Cerebellar cortex (tissue), 1 donor: ENCODE measurements around the gene PCDH9.

Experiments used
- DNase-seq: peaks from one replicate; pipeline ENCODE4 v3.0.0-alpha.2; 2015; ENCODE audit warnings: low spot score

PCDH9 gene

GRCh38 chr13:67033170-67033569 lies 197.0 kb downstream of the PCDH9 start:
- no peak for DNase-seq

GRCh38 chr13:67023130-67023876 lies 206.8 kb downstream of the PCDH9 start:
- DNase-seq = no peak

GRCh38 chr13:67018775-67019174 lies 211.4 kb downstream of the PCDH9 start:
- no peak for DNase-seq

- DNase-seq = no peak
Measured at GRCh38 chr13:67017276-67017675, 212.9 kb downstream of the PCDH9 start.

GRCh38 chr13:67015976-67016600 lies 214.0 kb downstream of the PCDH9 start:
- no peak for DNase-seq

GRCh38 chr13:67014399-67014798 lies 215.7 kb downstream of the PCDH9 start:
- no peak for DNase-seq

GRCh38 chr13:67013709-67014108 lies 216.4 kb downstream of the PCDH9 start:
- DNase-seq = no peak

- DNase-seq = no peak
Measured at GRCh38 chr13:67008075-67008668, 222.0 kb downstream of the PCDH9 start.

GRCh38 chr13:67004511-67004910 lies 225.6 kb downstream of the PCDH9 start:
- DNase-seq = no peak

- DNase-seq = no peak
Measured at GRCh38 chr13:67003743-67004142, 226.4 kb downstream of the PCDH9 start.

- no peak for DNase-seq
Measured at GRCh38 chr13:67001363-67001762, 228.8 kb downstream of the PCDH9 start.

GRCh38 chr13:66996503-66996902 lies 233.6 kb downstream of the PCDH9 start:
- DNase-seq = no peak

GRCh38 chr13:66995203-66995611 lies 234.9 kb downstream of the PCDH9 start:
- DNase-seq = no peak

GRCh38 chr13:66994517-66995202 lies 235.5 kb downstream of the PCDH9 start:
- DNase-seq = no peak

- DNase-seq = peak; percentile 83
Measured at GRCh38 chr13:66994097-66994496, 236.0 kb downstream of the PCDH9 start.

- no peak for DNase-seq
Measured at GRCh38 chr13:66992719-66993118, 237.4 kb downstream of the PCDH9 start.

GRCh38 chr13:66992183-66992582 lies 238.0 kb downstream of the PCDH9 start:
- no peak for DNase-seq

GRCh38 chr13:66984241-66984640 lies 245.9 kb downstream of the PCDH9 start:
- DNase-seq = no peak

- DNase-seq = no peak
Measured at GRCh38 chr13:66981912-66982311, 248.2 kb downstream of the PCDH9 start.

- DNase-seq = no peak
Measured at GRCh38 chr13:66977161-66977560, 253.0 kb downstream of the PCDH9 start.

GRCh38 chr13:66974889-66975288 lies 255.2 kb downstream of the PCDH9 start:
- DNase-seq = no peak

GRCh38 chr13:66974174-66974573 lies 256.0 kb downstream of the PCDH9 start:
- DNase-seq = no peak

- DNase-seq = no peak
Measured at GRCh38 chr13:66972659-66973058, 257.5 kb downstream of the PCDH9 start.
